ENCODE data around the gene METTL9. TPM values are rescaled to one million over a fixed set of nuclear protein-coding genes. Genes with fewer than 3 reads are reported as not detected.

Gene METTL9
- total RNA-seq (2022; extraction: Qiagen RNA extraction; ENCODE audit: low read depth), result 75.9 to 101 TPM (median 96.3 TPM) in 5 replicates

DNA sequence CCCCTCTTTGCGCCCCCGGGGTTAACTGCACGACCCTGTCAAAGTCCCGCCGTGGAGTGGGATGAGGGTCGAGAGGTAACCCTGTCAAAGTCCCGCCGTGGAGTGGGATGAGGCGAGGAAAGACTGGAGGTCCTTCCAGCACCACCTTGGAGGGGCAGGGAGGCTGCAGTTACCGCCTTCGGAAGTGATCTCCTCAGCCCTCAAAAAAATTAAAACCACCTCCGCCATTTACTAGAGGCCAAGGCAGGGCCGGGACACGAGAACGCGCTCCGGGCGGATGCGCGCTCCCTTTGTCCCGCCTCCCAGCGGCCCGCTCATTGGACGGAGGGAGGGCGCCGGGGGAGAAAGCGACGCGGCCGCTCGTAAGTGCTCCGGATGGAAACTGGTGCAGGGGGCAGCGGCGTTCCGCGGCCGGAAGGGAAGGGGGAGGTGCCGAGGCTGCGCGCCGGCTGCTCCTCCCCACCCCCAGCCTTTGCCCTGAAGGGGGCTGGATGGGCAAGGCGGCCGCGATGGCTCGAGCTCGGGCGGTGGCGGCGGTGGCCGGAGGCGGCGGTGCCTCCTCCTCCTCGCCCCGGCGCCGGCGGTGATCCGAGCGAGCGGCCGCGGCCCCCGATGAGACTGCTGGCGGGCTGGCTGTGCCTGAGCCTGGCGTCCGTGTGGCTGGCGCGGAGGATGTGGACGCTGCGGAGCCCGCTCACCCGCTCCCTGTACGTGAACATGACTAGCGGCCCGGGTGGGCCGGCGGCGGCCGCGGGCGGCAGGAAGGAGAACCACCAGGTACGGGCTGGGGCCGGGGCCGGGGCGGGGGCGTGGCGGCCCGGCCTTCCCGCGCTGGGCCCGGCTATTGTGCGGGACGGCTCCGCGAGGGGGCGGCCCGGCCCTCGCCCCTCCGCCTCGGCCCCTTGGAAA is at the start of gene METTL9:
Gene METTL9, plus strand, starts transcription at position 456 of the 909 bp plus-strand sequence. Its CDS starts 157 bp downstream, at position 613.

DNA sequence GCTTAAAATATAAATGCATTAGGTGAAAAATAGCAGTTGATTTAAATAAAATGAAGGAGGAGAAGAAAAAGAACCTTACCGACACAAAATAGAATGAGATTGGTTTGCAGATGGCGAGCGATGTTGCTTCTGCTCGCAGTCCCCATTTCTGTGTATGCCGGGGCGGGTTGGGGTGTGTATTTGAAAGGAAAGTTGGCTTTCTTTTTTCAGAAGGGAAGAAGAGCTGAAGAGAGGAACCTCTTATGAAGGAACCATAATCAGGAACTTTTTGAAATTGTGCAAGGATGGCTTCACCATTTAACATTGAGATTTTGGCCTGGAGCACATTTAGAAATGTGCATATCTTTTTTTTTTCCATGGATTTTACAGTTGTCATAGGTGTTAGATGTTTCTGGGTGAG is 53.1 kb downstream of the METTL9 start, which contains the start of gene IGSF6:
Gene IGSF6, minus strand, starts transcription at position 156 of the 400 bp plus-strand sequence. Its CDS starts 10 bp downstream, at position 146.

DNA sequence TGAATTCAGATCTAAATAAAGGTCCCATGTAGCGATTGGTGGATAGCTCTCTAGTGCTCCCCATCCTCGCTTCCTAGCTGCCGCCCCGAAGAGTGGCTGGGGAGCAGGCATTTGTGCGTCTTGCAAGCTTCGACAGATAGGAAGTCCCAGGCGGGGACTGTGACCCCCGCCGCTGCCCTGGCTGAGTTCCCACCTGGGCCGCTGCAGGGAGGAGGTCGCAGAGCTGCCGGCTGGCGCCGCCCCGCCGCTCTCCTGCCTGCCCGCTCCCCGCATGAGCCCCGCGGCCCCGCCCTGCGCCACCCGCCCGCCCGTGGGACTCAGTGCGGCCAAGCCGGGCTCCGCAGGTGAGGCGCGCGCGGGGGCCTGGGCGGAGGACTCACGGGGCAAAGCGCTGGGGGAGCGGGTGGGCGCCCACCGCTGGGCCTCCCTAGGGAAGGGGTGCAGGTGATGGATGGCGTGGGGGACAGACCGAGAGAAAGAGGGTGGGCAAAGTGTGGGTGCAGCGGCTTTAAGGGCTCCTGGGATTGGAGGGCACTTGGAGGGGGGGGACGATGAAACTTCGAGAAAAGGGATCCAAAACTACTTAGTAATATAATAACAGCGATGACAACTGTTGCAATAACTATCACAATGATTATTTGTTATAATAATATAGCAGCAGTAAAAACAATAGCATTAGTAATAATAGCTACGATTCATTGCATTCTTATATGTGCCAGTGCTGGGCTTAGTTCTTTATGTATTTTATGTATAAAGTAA is 64.7 kb downstream of the METTL9 start, which contains the start of gene OTOA:
Gene OTOA, plus strand, starts transcription at position 80 of the 759 bp plus-strand sequence. CDS start 14,547 bp downstream, outside the sequence.

Other genes with a start within 250 kb of the METTL9 start
- not detected in 5 replicates for gene IGSF6, start 53.0 kb downstream of the METTL9 start, total RNA-seq (2022; extraction: Qiagen RNA extraction; ENCODE audit: low read depth)
- 0.03 to 0.07 TPM (median 0.05 TPM) in 3 of 5 replicates, not detected in the others for gene OTOA, start 64.4 kb downstream of the METTL9 start, total RNA-seq (2022; extraction: Qiagen RNA extraction; ENCODE audit: low read depth)

Measured in A549 treated with RU486 at 1 μM for 4 hours (cell line).